ENCODE results near the gene DNAJB6. TPM values are rescaled to one million over a fixed set of nuclear protein-coding genes. Genes with fewer than 3 reads are reported as not detected.

The DNAJB6 gene
- total RNA-seq, 1 experiment from 2014 or later: 288 TPM

GRCh38 chr7:157337316-157338149 is 729 bp downstream of the DNAJB6 start:
- ATAC-seq (no peak), DNase-seq (ENCODE audit: low spot score) (peak; percentile 41)
- H3K27ac Mint-ChIP-seq: peak overlapping the region; percentile 96
- H3K27me3 Mint-ChIP-seq (ENCODE audit: low read depth): no peaks in the 10 kb centered on the region; the same call in 1 of the 2 replicates
- no peak for TF ChIP-seq CDX4 (CRISPR knock-in tag; IDR thresholded peaks at IDR 0.05; ENCODE audit: borderline replicate concordance)
- TF ChIP-seq ZNF396 (CRISPR knock-in tag; IDR thresholded peaks at IDR 0.05; ENCODE audit: borderline replicate concordance): no peak
- peak; percentile 2; the same call in 1 of the 2 replicates for TF ChIP-seq HMGXB4 (CRISPR knock-in tag; IDR thresholded peaks at IDR 0.05)
- no peak for TF ChIP-seq NR2C2 (CRISPR knock-in tag; IDR thresholded peaks at IDR 0.05)
- 0 out of 2 replicates have a peak, but pooled peaks have one; percentile 18 for TF ChIP-seq GABPB1 (CRISPR knock-in tag; IDR thresholded peaks at IDR 0.05)
- no peaks in the 10 kb centered on the region for H3K9me3 Mint-ChIP-seq
- peak overlapping the region; percentile 87 for H3K4me3 Mint-ChIP-seq
- CTCF ChIA-PET: interaction anchor here (1.2 to 2.6 kb wide), 3 partner anchors 8 to 20 kb away, joined by 3 to 9 read pairs (median 5); no protein-coding TSS in a partner anchor
- POLR2A ChIA-PET: interaction anchor here (1.2 to 1.8 kb wide), 3 partner anchors 8 to 57 kb away, joined by 3 to 10 read pairs (median 6); no protein-coding TSS in a partner anchor
- peaks cover 55% of the 10 kb centered on the region for H3K4me1 Mint-ChIP-seq
- peaks cover 34% of the 10 kb centered on the region for H3K36me3 Mint-ChIP-seq

- H3K4me1 Mint-ChIP-seq: peaks cover 63% of the 10 kb centered on the region
- POLR2A ChIA-PET: interaction anchor here (0.6 to 1.2 kb wide), 2 partner anchors 32 to 43 kb away, joined by 4 to 8 read pairs; no protein-coding TSS in a partner anchor
- peaks cover 42% of the 10 kb centered on the region for H3K36me3 Mint-ChIP-seq
- DNase-seq (ENCODE audit: low spot score) (peak; percentile 68), ATAC-seq (no peak)
- peak overlapping the region; percentile 87 for H3K4me3 Mint-ChIP-seq
- peak overlapping the region; percentile 48 for H3K27ac Mint-ChIP-seq
- CTCF ChIA-PET: interaction anchor here (1.0 to 2.7 kb wide), 20 partner anchors 9 to 366 kb away, joined by 3 to 11 read pairs (median 4); no protein-coding TSS in a partner anchor
- no peaks in the 10 kb centered on the region; the same call in 1 of the 2 replicates for H3K27me3 Mint-ChIP-seq (ENCODE audit: low read depth)
- TF ChIP-seq CTCF (IDR thresholded peaks at IDR 0.05): peak; percentile 72
- TF ChIP-seq JAZF1 (CRISPR knock-in tag; IDR thresholded peaks at IDR 0.05): no peak
- H3K9me3 Mint-ChIP-seq: no peaks in the 10 kb centered on the region
Measured at GRCh38 chr7:157339777-157340677, 3.2 kb downstream of the DNAJB6 start.

GRCh38 chr7:157347217-157347904 is 10.6 kb downstream of the DNAJB6 start:
- no peak for DNase-seq (ENCODE audit: low spot score)
- no peaks in the 10 kb centered on the region for H3K9me3 Mint-ChIP-seq
- ATAC-seq: no peak
- ChIA-PET CTCF (no interaction called here), POLR2A (no interaction called here)
- H3K27ac Mint-ChIP-seq: peak overlapping the region; percentile 74; the same call in 1 of the 2 replicates
- peaks cover 10% of the 10 kb centered on the region for H3K36me3 Mint-ChIP-seq
- no peak for TF ChIP-seq ZNF219 (CRISPR knock-in tag; IDR thresholded peaks at IDR 0.05; ENCODE audit: borderline replicate concordance)
- TF ChIP-seq TEAD1 (CRISPR knock-in tag; IDR thresholded peaks at IDR 0.05): no peak
- TF ChIP-seq SMAD3 (CRISPR knock-in tag; IDR thresholded peaks at IDR 0.05; ENCODE audit: borderline replicate concordance): no peak
- no peak for TF ChIP-seq CREB1 (CRISPR knock-in tag; IDR thresholded peaks at IDR 0.05)
- no peak for TF ChIP-seq TEAD4 (CRISPR knock-in tag; IDR thresholded peaks at IDR 0.05)
- no peak for TF ChIP-seq USF1 (CRISPR knock-in tag; IDR thresholded peaks at IDR 0.05)
- no peak for TF ChIP-seq E2F4 (CRISPR knock-in tag; IDR thresholded peaks at IDR 0.05; ENCODE audit: borderline replicate concordance, low read depth)
- TF ChIP-seq ZBTB43 (CRISPR knock-in tag; IDR thresholded peaks at IDR 0.05): no peak
- TF ChIP-seq ZNF396 (CRISPR knock-in tag; IDR thresholded peaks at IDR 0.05; ENCODE audit: borderline replicate concordance): no peak
- TF ChIP-seq JUN (CRISPR knock-in tag; IDR thresholded peaks at IDR 0.05): no peak
- no peak for TF ChIP-seq MXD4 (CRISPR knock-in tag; IDR thresholded peaks at IDR 0.05; ENCODE audit: borderline replicate concordance)
- no peak for TF ChIP-seq NR3C1 (CRISPR knock-in tag; conservative IDR thresholded peaks at IDR 0.05; ENCODE audit: low read depth)
- TF ChIP-seq ELF4 (CRISPR knock-in tag; IDR thresholded peaks at IDR 0.05; ENCODE audit: low read depth): no peak
- peak overlapping the region; percentile 11; the same call in 1 of the 2 replicates for H3K4me3 Mint-ChIP-seq
- H3K27me3 Mint-ChIP-seq (ENCODE audit: low read depth): no peaks in the 10 kb centered on the region; the same call in 1 of the 2 replicates
- peaks cover 85% of the 10 kb centered on the region for H3K4me1 Mint-ChIP-seq

Measured in WTC11 (cell line).